Endothelial cell of umbilical vein (primary cell): Measurements from ENCODE around the gene GTF2H4. TPM values are rescaled to one million over a fixed set of nuclear protein-coding genes. Genes with fewer than 3 reads are reported as not detected.

ENCODE experiments used
- BruUV-seq: library from RNA; stranded (reverse); fragments of 400-500 nt; replicated peaks from 2 replicates; lab custom pipeline; 2021; lab: Mats Ljungman, UMichigan
- CTCF ChIA-PET: fragments of 300-600, 350-600 bp; sonication (Branson Sonifier 250); formaldehyde crosslinking; loops from one replicate; lab custom pipeline; 2021; ENCODE audit warnings: antibody characterized with exemption, inconsistent platforms; lab: Charles Lee
- POLR2A ChIA-PET: fragments of 300-600, 350-600 bp; sonication (Branson Sonifier 250); formaldehyde crosslinking; loops from one replicate; lab custom pipeline; 2021; ENCODE audit warnings: antibody characterized with exemption, inconsistent platforms; lab: Charles Lee
- DNase-seq: peaks from one replicate; pipeline ENCODE4 v3.0.0-alpha.2; 2011; ENCODE audit warnings: low read depth, low spot score
- FAIRE-seq: peaks from 2 replicates; lab custom pipeline; 2011; peaks lifted over from hg19 to GRCh38; lab: Jason Lieb, UNC
- H2AFZ ChIP-seq: 2 replicates; pipeline ENCODE4 v1.6.0; 2012; ENCODE audit warnings: low read depth, low read length, control low read depth, inconsistent platforms
- H3K27ac ChIP-seq: 2 replicates; pipeline ENCODE4 v1.5.1; 2011; ENCODE audit warnings: low read depth, mild to moderate bottlenecking, control low read depth, low read length, moderate library complexity; ENCODE audit not compliant: insufficient read depth
- H3K27me3 ChIP-seq, 2 experiments: 2 replicates each; pipeline versions ENCODE4 v1.6.0 to v1.6.1; 2011; ENCODE audit warnings: low read length in 2 of 2, mixed read lengths in 1 of 2; ENCODE audit not compliant: control insufficient read depth in 2 of 2, insufficient read depth in 2 of 2
- H3K36me3 ChIP-seq, 2 experiments: 2 replicates in 1 of 2; 3 replicates in 1 of 2; pipeline ENCODE4 v1.5.1; 2011; ENCODE audit warnings: low read length in 2 of 2, mild to moderate bottlenecking in 1 of 2, moderate library complexity in 1 of 2; ENCODE audit not compliant: control insufficient read depth in 2 of 2, insufficient read depth in 2 of 2; ENCODE audit errors: extremely low read depth in 1 of 2
- H3K4me1 ChIP-seq: 3 replicates; pipeline ENCODE4 v1.5.1; 2011; ENCODE audit warnings: mild to moderate bottlenecking, low read length; ENCODE audit not compliant: control insufficient read depth, insufficient read depth; ENCODE audit errors: extremely low read depth
- H3K4me2 ChIP-seq: 2 replicates; pipeline ENCODE4 v1.6.1; 2011; ENCODE audit warnings: low read length, control low read depth, mixed read lengths; ENCODE audit not compliant: insufficient read depth
- H3K4me3 ChIP-seq, 3 experiments: fragments of 200-600 bp in 1 of 3; sonication (generic), shearing (Covaris generic) in 1 of 3; replicated peaks in 1 of 3; 2 replicates each; pipeline ENCODE4 v1.5.1; 2011 to 2016; ENCODE audit warnings: control low read depth in 3 of 3, low read length in 3 of 3, mild to moderate bottlenecking in 2 of 3, inconsistent platforms in 1 of 3, low read depth in 1 of 3, moderate library complexity in 1 of 3; ENCODE audit not compliant: insufficient read depth in 1 of 3
- H3K79me2 ChIP-seq: 2 replicates; pipeline ENCODE4 v1.6.0; 2012; ENCODE audit warnings: low read length, inconsistent platforms; ENCODE audit not compliant: control insufficient read depth, insufficient read depth
- H3K9ac ChIP-seq: replicated peaks from 2 replicates; pipeline ENCODE3; 2011; ENCODE audit warnings: low read length, control low read depth; ENCODE audit not compliant: insufficient read depth; ENCODE audit errors: extremely low read depth
- H3K9me1 ChIP-seq: replicated peaks from 3 replicates; pipeline ENCODE4 v1.6.0; 2011; ENCODE audit warnings: mild to moderate bottlenecking, low read length; ENCODE audit not compliant: control insufficient read depth, insufficient read depth; ENCODE audit errors: extremely low read depth
- H3K9me3 ChIP-seq: replicated peaks from 2 replicates; pipeline ENCODE4 v1.5.1; 2012; ENCODE audit warnings: low read length, inconsistent platforms; ENCODE audit not compliant: control insufficient read depth, insufficient read depth
- H4K20me1 ChIP-seq: replicated peaks from 2 replicates; pipeline ENCODE3; 2011; ENCODE audit warnings: mild to moderate bottlenecking, low read length; ENCODE audit not compliant: control insufficient read depth, insufficient read depth; ENCODE audit errors: extremely low read depth
- EZH2 ChIP-seq: IDR thresholded peaks from 2 replicates; pipeline ENCODE4 v1.6.1; 2012; ENCODE audit warnings: borderline replicate concordance, low read depth, mild to moderate bottlenecking, moderate library complexity, low read length, inconsistent platforms; ENCODE audit not compliant: severe bottlenecking
- FOS ChIP-seq: IDR thresholded peaks from 2 replicates; pipeline ENCODE4 v1.6.1; 2011; ENCODE audit warnings: mild to moderate bottlenecking, low read length, moderate library complexity, borderline replicate concordance; ENCODE audit not compliant: insufficient read depth
- GATA2 ChIP-seq: IDR thresholded peaks from 2 replicates; pipeline ENCODE4 v1.7.0; 2011; ENCODE audit warnings: low read depth, mild to moderate bottlenecking, moderate library complexity, mixed read lengths, low read length; ENCODE audit not compliant: insufficient read length, insufficient read depth
- JUN ChIP-seq: IDR thresholded peaks from 2 replicates; pipeline ENCODE4 v1.6.1; 2011; ENCODE audit warnings: borderline replicate concordance, low read depth; ENCODE audit not compliant: insufficient read length, insufficient read depth
- MYC ChIP-seq: IDR thresholded peaks from one replicate; pipeline ENCODE4 v1.6.1; 2011; ENCODE audit warnings: mild to moderate bottlenecking, low read depth, low read length
- POLR2A ChIP-seq: IDR thresholded peaks from 2 replicates; pipeline ENCODE4 v1.6.1; 2012; ENCODE audit warnings: low read depth, mild to moderate bottlenecking, control low read depth, low read length
- POLR2AphosphoS5 ChIP-seq: IDR thresholded peaks from 2 replicates; pipeline ENCODE4 v1.6.1; 2012; ENCODE audit warnings: low read depth, mild to moderate bottlenecking, control low read depth, low read length, moderate library complexity; ENCODE audit not compliant: insufficient read depth
- dilution Hi-C: fragments of 300-500 bp; cut with MboI; formaldehyde crosslinking; loops from one replicate; pipeline ENCODE4 v1.15.0; 2019; ENCODE audit warnings: low sequenced_read_pairs; ENCODE audit not compliant: extremely low pct_ligation_motif_present
- intact Hi-C: fragments of 100-400 bp; cut with micrococcal nuclease; formaldehyde crosslinking; loops from one replicate; pipeline ENCODE4 v1.10.0; 2022
- polyA plus RNA-seq, 4 experiments: library from polyadenylated mRNA; depleted of rRNA in 3 of 4; stranded (reverse) in 3 of 4; unstranded in 1 of 4; fragments of >200 nt; gene quantifications; 2 replicates each; pipeline versions ENCODE4 v1.2.1 to v1.2.3, GENCODE V29; 2011 to 2012; ENCODE audit warnings: missing spikeins in 1 of 4
- total RNA-seq: library from RNA; stranded (reverse); gene quantifications from 2 replicates; pipeline ENCODE4 v1.2.3, GENCODE V29; 2021
- TF ChIP-seq, protein P1 (sequence below): IDR thresholded peaks from 2 replicates; pipeline ENCODE4 v1.6.1; 2011; ENCODE audit not compliant: insufficient read depth, insufficient read length
- TF ChIP-seq, protein P2 (sequence below), 2 donors: IDR thresholded peaks; 1 replicate in 1 of 2; 2 replicates in 1 of 2; pipeline ENCODE4 v1.5.1; 2011; ENCODE audit warnings: low read length in 2 of 2, mild to moderate bottlenecking in 2 of 2, moderate library complexity in 2 of 2, control low read depth in 1 of 2, inconsistent platforms in 1 of 2, low read depth in 1 of 2; ENCODE audit not compliant: insufficient read depth in 1 of 2; ENCODE audit errors: extremely low read depth in 1 of 2

GTF2H4 gene
- total and polyA plus RNA-seq, 2 donors (not counting 3 experiments of a cell fraction or from before 2014, with no cell fraction given), result 40.5 to 52.6 TPM

GRCh38 chr6:30960907-30961673 is 53.1 kb downstream of the GTF2H4 start:
- dilution Hi-C loops (no loop called here), intact Hi-C loops (no loop called here)
- peaks cover 27 to 32% of the 10 kb centered on the region in 2 experiments for H3K27me3 ChIP-seq
- no peak for TF ChIP-seq JUN
- TF ChIP-seq, protein P1, sequence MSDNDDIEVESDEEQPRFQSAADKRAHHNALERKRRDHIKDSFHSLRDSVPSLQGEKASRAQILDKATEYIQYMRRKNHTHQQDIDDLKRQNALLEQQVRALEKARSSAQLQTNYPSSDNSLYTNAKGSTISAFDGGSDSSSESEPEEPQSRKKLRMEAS, result no peak
- no peak for TF ChIP-seq EZH2
- TF ChIP-seq GATA2, result no peak
- TF ChIP-seq FOS, result no peak
- no peak for TF ChIP-seq MYC
- TF ChIP-seq, protein P2, sequence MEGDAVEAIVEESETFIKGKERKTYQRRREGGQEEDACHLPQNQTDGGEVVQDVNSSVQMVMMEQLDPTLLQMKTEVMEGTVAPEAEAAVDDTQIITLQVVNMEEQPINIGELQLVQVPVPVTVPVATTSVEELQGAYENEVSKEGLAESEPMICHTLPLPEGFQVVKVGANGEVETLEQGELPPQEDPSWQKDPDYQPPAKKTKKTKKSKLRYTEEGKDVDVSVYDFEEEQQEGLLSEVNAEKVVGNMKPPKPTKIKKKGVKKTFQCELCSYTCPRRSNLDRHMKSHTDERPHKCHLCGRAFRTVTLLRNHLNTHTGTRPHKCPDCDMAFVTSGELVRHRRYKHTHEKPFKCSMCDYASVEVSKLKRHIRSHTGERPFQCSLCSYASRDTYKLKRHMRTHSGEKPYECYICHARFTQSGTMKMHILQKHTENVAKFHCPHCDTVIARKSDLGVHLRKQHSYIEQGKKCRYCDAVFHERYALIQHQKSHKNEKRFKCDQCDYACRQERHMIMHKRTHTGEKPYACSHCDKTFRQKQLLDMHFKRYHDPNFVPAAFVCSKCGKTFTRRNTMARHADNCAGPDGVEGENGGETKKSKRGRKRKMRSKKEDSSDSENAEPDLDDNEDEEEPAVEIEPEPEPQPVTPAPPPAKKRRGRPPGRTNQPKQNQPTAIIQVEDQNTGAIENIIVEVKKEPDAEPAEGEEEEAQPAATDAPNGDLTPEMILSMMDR (IDR thresholded peaks at IDR 0.05; ENCODE audit: extremely low read depth in 1 of 2, insufficient read depth in 1 of 2, low read depth in 1 of 2, low read length in 2 of 2), result no peak
- no peak for TF ChIP-seq POLR2AphosphoS5
- no peak for TF ChIP-seq POLR2A
- H3K9ac ChIP-seq, result no peak overlapping the region
- no peak overlapping the region for H3K4me3 ChIP-seq
- DNase-seq, result no peak
- ChIA-PET CTCF (interaction anchor here (0.8 to 1.4 kb wide), 2 partner anchors 29 to 119 kb away, joined by 3 read pairs; no protein-coding TSS in a partner anchor), POLR2A (no interaction called here)
- no peaks in the 10 kb centered on the region for H4K20me1 ChIP-seq
- H3K36me3 ChIP-seq, result no peaks in the 10 kb centered on the region
- no peak overlapping the region for H2AFZ ChIP-seq
- no peak overlapping the region for H3K27ac ChIP-seq
- no TSS peak for BruUV-seq
- no peak for FAIRE-seq
- no peaks in the 10 kb centered on the region for H3K9me1 ChIP-seq
- no peaks in the 10 kb centered on the region for H3K9me3 ChIP-seq
- H3K4me2 ChIP-seq, result no peak overlapping the region
- H3K4me1 ChIP-seq, result no peaks in the 10 kb centered on the region
- H3K79me2 ChIP-seq, result no peaks in the 10 kb centered on the region
